ENCODE data around the gene SFTPD.

GRCh38 chr10:79932841-79933379 is 16.0 kb downstream of the SFTPD start:
- TF ChIP-seq FOXA1 (IDR thresholded peaks at IDR 0.05): no peak
- TF ChIP-seq BHLHE40 (IDR thresholded peaks at IDR 0.05; ENCODE audit: borderline replicate concordance): no peak
- no peak for TF ChIP-seq FOXK2 (IDR thresholded peaks at IDR 0.05)
- no peak for TF ChIP-seq ARNT (IDR thresholded peaks at IDR 0.05)
- no peak for TF ChIP-seq L3MBTL2 (conservative IDR thresholded peaks at IDR 0.05)
- TF ChIP-seq FOXM1 (IDR thresholded peaks at IDR 0.05; ENCODE audit: borderline replicate concordance): no peak
- no peak for TF ChIP-seq SP1 (IDR thresholded peaks at IDR 0.05)
- no peak for TF ChIP-seq ELF4 (IDR thresholded peaks at IDR 0.05)
- TF ChIP-seq TARDBP (IDR thresholded peaks at IDR 0.05): no peak
- TF ChIP-seq NFRKB (IDR thresholded peaks at IDR 0.05): no peak
- no peak for TF ChIP-seq SUZ12 (IDR thresholded peaks at IDR 0.05)
- no peak for TF ChIP-seq LEF1 (IDR thresholded peaks at IDR 0.05; ENCODE audit: borderline replicate concordance)
- TF ChIP-seq HDGF (IDR thresholded peaks at IDR 0.05; ENCODE audit: borderline replicate concordance): no peak

Data from HEK293T (cell line).